Spleen (tissue), 11 donors: ENCODE data around the gene ANKAR. TPM values are rescaled to one million over a fixed set of nuclear protein-coding genes. Genes with fewer than 3 reads are reported as not detected.
"Not testable (repeated sequence)": the region's sequence is repeated elsewhere in the genome, so short reads cannot be mapped to it uniquely, and the experiment has no call there.

Experiments
- DNase-seq: peaks from one replicate; pipeline ENCODE4 v3.0.0-alpha.2; 2020
- H3K27ac ChIP-seq, 8 donors: fragments of 200-600 bp; sonication (generic) in 7 of 8; 1 replicate in 4 of 8; 2 replicates in 4 of 8; pipeline versions ENCODE4 v1.5.0 to v1.8.0; 2016 to 2021; ENCODE audit warnings: inconsistent platforms in 4 of 8, mild to moderate bottlenecking in 4 of 8, moderate library complexity in 1 of 8
- H3K27me3 ChIP-seq, 7 donors: fragments of 200-600 bp; sonication (generic) in 6 of 7; replicated peaks in 1 of 7; 1 replicate in 4 of 7; 2 replicates in 3 of 7; pipeline versions ENCODE4 v1.5.0 to v1.8.0; 2016 to 2021; ENCODE audit warnings: inconsistent platforms in 3 of 7, mild to moderate bottlenecking in 1 of 7
- H3K36me3 ChIP-seq, 6 donors: fragments of 200-600 bp; sonication (generic) in 5 of 6; 1 replicate in 4 of 6; 2 replicates in 2 of 6; pipeline versions ENCODE4 v1.5.0 to v1.8.0; 2016 to 2021; ENCODE audit warnings: inconsistent platforms in 2 of 6
- H3K4me1 ChIP-seq, 6 donors: fragments of 200-600 bp; sonication (generic) in 5 of 6; 1 replicate in 3 of 6; 2 replicates in 3 of 6; pipeline versions ENCODE4 v1.5.0 to v1.8.0; 2016 to 2021; ENCODE audit warnings: inconsistent platforms in 3 of 6
- H3K4me3 ChIP-seq, 8 donors: fragments of 200-600 bp; sonication (generic) in 7 of 8; 1 replicate in 4 of 8; 2 replicates in 4 of 8; pipeline versions ENCODE4 v1.5.0 to v1.8.0; 2016 to 2021; ENCODE audit warnings: inconsistent platforms in 4 of 8, mild to moderate bottlenecking in 4 of 8, moderate library complexity in 2 of 8
- H3K9me3 ChIP-seq, 8 donors: fragments of 200-600 bp; sonication (generic) in 7 of 8; 1 replicate in 4 of 8; 2 replicates in 4 of 8; pipeline versions ENCODE4 v1.5.0 to v1.8.0; 2016 to 2021; ENCODE audit warnings: inconsistent platforms in 4 of 8
- CTCF ChIP-seq, 11 experiments: fragments of 200-600 bp in 7 of 11; fragments of 450-650 bp in 4 of 11; sonication (generic) in 4 of 11; IDR thresholded peaks in 8 of 11; conservative IDR thresholded peaks in 3 of 11; 1 replicate in 7 of 11; 2 replicates in 4 of 11; pipeline versions ENCODE4 v1.4.0 to v1.8.0; 2016 to 2021; ENCODE audit warnings: antibody characterized with exemption in 11 of 11, inconsistent platforms in 4 of 11, mild to moderate bottlenecking in 1 of 11
- POLR2A ChIP-seq, 3 donors: fragments of 450-650 bp; IDR thresholded peaks; one replicate each; pipeline ENCODE4 v1.5.1; 2017; ENCODE audit warnings: antibody characterized with exemption in 3 of 3, mild to moderate bottlenecking in 1 of 3
- POLR2AphosphoS5 ChIP-seq, 3 donors: sonication (generic); formaldehyde crosslinking; IDR thresholded peaks; one replicate each; pipeline ENCODE4 v1.5.1; 2017; ENCODE audit warnings: antibody characterized with exemption in 3 of 3
- WGBS, 5 donors: extraction: QIAGEN DNeasy Blood & Tissue Kit in 3 of 5; methylation state at CpG; one replicate each; pipeline versions ENCODE4 v1.1.5 to v1.1.7; 2013 to 2018; 5-methylcytosine and 5-hydroxymethylcytosine counted together
- intact Hi-C: fragments of 100-400 bp; cut with DNase I; formaldehyde crosslinking; loops from one replicate; pipeline ENCODE4 v1.15.0; 2023; ENCODE audit warnings: low total_unique reads
- polyA plus RNA-seq, 3 donors: library from polyadenylated mRNA; stranded (reverse); fragments of 200-250 nt; gene quantifications; one replicate each; pipeline ENCODE4 v1.2.1, GENCODE V29; 2013
- total RNA-seq, 7 donors: library from RNA; depleted of rRNA in 3 of 7; stranded (reverse); fragments of >200 nt in 3 of 7; fragmentation: NEBNext Ultra II Directional in 4 of 7; extraction: Animal tissue kit (Norgen Biotek cat#: 25700) in 4 of 7; gene quantifications; one replicate each; pipeline versions ENCODE4 v1.1.0 to v1.2.1, GENCODE V29; 2016 to 2021
- donor health status: healthy with polysubstance abuse.
- donor health status: DM: no; HTN: no; CAD: no; lungs with moderate emphysema.
- donor health status: DM: no; HTN: no; CAD: no.
- donor health status: Bipolar disorder and iron deficiency.
- donor health status: healthy.
- donor health status: DM: no; HTN: no; CAD: no.
- donor health status: DM: yes; HTN: yes; CAD: no.

The ANKAR gene
- total and polyA plus RNA-seq, 10 donors = 3.1 to 32.3 (median 14.7) TPM

DNA sequence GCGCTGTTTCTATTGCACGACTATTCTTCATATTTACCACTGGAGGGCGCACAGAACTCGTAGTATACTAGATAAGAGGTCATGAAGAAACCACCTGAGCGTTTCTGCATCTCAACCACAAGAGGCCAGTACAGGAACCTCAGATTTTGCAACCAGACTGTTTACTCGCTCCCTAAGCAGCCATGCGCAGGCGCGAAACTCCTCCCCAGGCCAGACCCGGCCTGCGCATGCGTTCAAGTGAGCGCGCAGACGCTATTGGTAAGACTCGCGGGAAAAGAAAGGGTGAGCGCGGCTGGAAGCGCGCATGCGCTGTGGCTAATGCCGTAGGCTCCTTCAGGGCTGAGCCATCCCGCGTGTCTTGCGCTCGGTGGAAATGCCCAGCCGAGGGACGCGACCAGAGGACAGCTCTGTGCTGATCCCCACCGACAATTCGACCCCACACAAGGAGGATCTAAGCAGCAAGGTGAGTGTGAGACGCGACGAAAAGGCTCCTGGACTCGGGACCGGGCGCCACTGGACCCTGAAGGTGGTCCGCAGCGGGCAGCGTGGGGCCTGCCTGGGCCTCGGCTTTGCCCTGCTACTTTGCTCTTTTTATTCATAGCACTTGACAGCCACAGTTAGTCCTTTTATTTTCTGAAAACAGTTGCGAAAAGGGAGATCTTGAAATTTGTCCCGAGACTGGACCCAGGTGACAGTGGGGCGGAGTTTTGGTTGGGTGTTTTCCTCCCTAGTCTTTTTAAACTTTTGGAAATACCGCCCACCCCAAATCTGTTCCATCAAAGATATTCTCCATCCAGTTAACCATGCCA is 13.1 kb upstream of the ANKAR start, which contains the start of gene ASNSD1:
ASNSD1 (plus strand) TSS at position 312 of the 809 bp plus-strand sequence. CDS start 4,674 bp downstream, outside the sequence.
- TF ChIP-seq CTCF (IDR thresholded peaks at IDR 0.05 in 8 of 11, conservative IDR thresholded peaks at IDR 0.05 in 3 of 11) (peak; percentile 91 to 100 (median 97)), POLR2AphosphoS5 (IDR thresholded peaks at IDR 0.05) (peak; percentile 97 to 99 (median 98)), POLR2A (IDR thresholded peaks at IDR 0.05) (peak; percentile 49 to 75 (median 54))
- H3K4me1 ChIP-seq = peaks cover 18 to 77% (median 53%) of the 10 kb centered on the region in 6 donors
- H3K36me3 ChIP-seq = peaks cover 0 to 11% (median 8%) of the 10 kb centered on the region in 6 donors
- WGBS, 5 donors = 0% methylated on average over 25 to 46 of the region's 46 CpGs
- H3K27ac ChIP-seq = peak within 1 kb of the TSS; percentile 85 to 95 (median 92)
- peak within 1 kb of the TSS; percentile 56 to 93 (median 76) for H3K4me3 ChIP-seq
- DNase-seq = peak; percentile 99
- H3K9me3 ChIP-seq = no peaks in the 10 kb centered on the region
- H3K27me3 ChIP-seq = no peaks in the 10 kb centered on the region
- intact Hi-C loops = loop anchor here (5.0 kb wide), 1 partner anchor 36 kb away; no protein-coding TSS in a partner anchor

- peak overlapping the region; percentile 85 to 95 (median 92) for H3K27ac ChIP-seq
- no peaks in the 10 kb centered on the region for H3K27me3 ChIP-seq
- TF ChIP-seq POLR2AphosphoS5 (IDR thresholded peaks at IDR 0.05) = no peak
- TF ChIP-seq POLR2A (IDR thresholded peaks at IDR 0.05) = no peak
- no peak for TF ChIP-seq CTCF (IDR thresholded peaks at IDR 0.05 in 8 of 11, conservative IDR thresholded peaks at IDR 0.05 in 3 of 11)
- peaks cover 18 to 80% (median 53%) of the 10 kb centered on the region in 6 donors for H3K4me1 ChIP-seq
- no peak for DNase-seq
- H3K4me3 ChIP-seq = peak overlapping the region; percentile 56 to 93 (median 76)
- peaks cover 0 to 17% (median 12%) of the 10 kb centered on the region in 6 donors for H3K36me3 ChIP-seq
- H3K9me3 ChIP-seq = no peaks in the 10 kb centered on the region
- 3 to 13% (median 7%) methylated on average over 9 of the region's 9 CpGs for WGBS, 5 donors
- intact Hi-C loops = loop anchor here (5.0 kb wide), 1 partner anchor 35 kb away; no protein-coding TSS in a partner anchor
Measured at GRCh38 chr2:189661957-189662321, 12.5 kb upstream of the ANKAR start.

- Histone ChIP-seq H3K27ac (peak overlapping the region in 1 of 8 donors; percentile 92), H3K9me3 (no peaks in the 10 kb centered on the region), H3K27me3 (no peaks in the 10 kb centered on the region), H3K36me3 (peaks cover 3 to 25% (median 18%) of the 10 kb centered on the region in 6 donors), H3K4me1 (peaks cover 18 to 72% (median 47%) of the 10 kb centered on the region in 6 donors), H3K4me3 (peak overlapping the region in 7 of 8 donors; percentile 56 to 93 (median 76))
- WGBS, 5 donors = 42 to 82% (median 54%) methylated on average over 5 of the region's 5 CpGs
- TF ChIP-seq POLR2A (IDR thresholded peaks at IDR 0.05) (no peak), POLR2AphosphoS5 (IDR thresholded peaks at IDR 0.05) (no peak), CTCF (IDR thresholded peaks at IDR 0.05 in 8 of 11, conservative IDR thresholded peaks at IDR 0.05 in 3 of 11) (no peak)
- DNase-seq = no peak
- intact Hi-C loops = loop anchor here (5.0 kb wide), 1 partner anchor 35 kb away; no protein-coding TSS in a partner anchor
Measured at GRCh38 chr2:189662669-189663226, 11.7 kb upstream of the ANKAR start.

GRCh38 chr2:189663319-189663718 is 11.2 kb upstream of the ANKAR start:
- Histone ChIP-seq H3K36me3 (peaks cover 3 to 31% (median 24%) of the 10 kb centered on the region in 6 donors), H3K4me1 (peaks cover 18 to 66% (median 42%) of the 10 kb centered on the region in 6 donors)
- 92 to 97% (median 96%) methylated on average over 12 of the region's 12 CpGs for WGBS, 5 donors
- intact Hi-C loops = loop anchor here (5.0 kb wide), 1 partner anchor 34 kb away; no protein-coding TSS in a partner anchor
- peak; percentile 72 for DNase-seq
- H3K27ac ChIP-seq, H3K4me3 ChIP-seq, H3K27me3 ChIP-seq, H3K9me3 ChIP-seq: not testable (repeated sequence)
